Lower leg skin (tissue), 3 donors: ENCODE data around the gene MEI4.

ENCODE experiments used
- POLR2A ChIP-seq, 2 donors: fragments of 450-650 bp; IDR thresholded peaks; one replicate each; pipeline ENCODE4 v1.6.1; 2016 to 2017; ENCODE audit warnings: antibody characterized with exemption in 2 of 2, mild to moderate bottlenecking in 1 of 2, moderate library complexity in 1 of 2
- TF ChIP-seq, protein P1 (sequence below), 3 donors: fragments of 450-650 bp; IDR thresholded peaks; one replicate each; pipeline ENCODE4 v1.5.1; 2016; ENCODE audit warnings: antibody characterized with exemption in 3 of 3, mild to moderate bottlenecking in 3 of 3, moderate library complexity in 2 of 3

DNA sequence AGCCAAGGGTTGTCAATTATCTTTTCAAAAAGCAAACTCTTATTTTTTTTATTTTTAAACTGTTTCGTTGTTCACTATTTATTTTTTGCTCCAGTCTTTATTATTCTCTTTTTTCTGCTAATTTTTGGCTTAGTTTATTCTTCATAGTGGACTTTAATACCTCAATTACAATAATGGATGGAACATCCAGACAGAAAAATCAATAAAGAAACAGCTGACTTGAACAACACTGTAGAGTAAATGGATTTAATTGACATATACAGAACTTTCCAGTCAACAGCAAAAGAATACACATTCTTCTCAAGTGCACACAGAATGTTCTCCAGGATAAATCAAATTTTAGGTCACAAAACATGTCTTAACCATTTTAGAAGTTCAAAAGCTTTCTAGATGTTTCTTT is 111.5 kb downstream of the MEI4 start:
- TF ChIP-seq POLR2A (IDR thresholded peaks at IDR 0.05), result no peak
- TF ChIP-seq, protein P1, sequence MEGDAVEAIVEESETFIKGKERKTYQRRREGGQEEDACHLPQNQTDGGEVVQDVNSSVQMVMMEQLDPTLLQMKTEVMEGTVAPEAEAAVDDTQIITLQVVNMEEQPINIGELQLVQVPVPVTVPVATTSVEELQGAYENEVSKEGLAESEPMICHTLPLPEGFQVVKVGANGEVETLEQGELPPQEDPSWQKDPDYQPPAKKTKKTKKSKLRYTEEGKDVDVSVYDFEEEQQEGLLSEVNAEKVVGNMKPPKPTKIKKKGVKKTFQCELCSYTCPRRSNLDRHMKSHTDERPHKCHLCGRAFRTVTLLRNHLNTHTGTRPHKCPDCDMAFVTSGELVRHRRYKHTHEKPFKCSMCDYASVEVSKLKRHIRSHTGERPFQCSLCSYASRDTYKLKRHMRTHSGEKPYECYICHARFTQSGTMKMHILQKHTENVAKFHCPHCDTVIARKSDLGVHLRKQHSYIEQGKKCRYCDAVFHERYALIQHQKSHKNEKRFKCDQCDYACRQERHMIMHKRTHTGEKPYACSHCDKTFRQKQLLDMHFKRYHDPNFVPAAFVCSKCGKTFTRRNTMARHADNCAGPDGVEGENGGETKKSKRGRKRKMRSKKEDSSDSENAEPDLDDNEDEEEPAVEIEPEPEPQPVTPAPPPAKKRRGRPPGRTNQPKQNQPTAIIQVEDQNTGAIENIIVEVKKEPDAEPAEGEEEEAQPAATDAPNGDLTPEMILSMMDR (IDR thresholded peaks at IDR 0.05), result no peak
